Smooth muscle cell (in vitro differentiated cells): Measurements from ENCODE around the gene MLYCD. TPM values are rescaled to one million over a fixed set of nuclear protein-coding genes. Genes with fewer than 3 reads are reported as not detected.

Experiments used
- DNase-seq: peaks from one replicate; lab custom pipeline; 2025; ENCODE audit not compliant: unreplicated experiment; lab: John Stamatoyannopoulos, UW
- H2AFZ ChIP-seq: fragments of 200-600 bp; sonication (generic); 2 replicates; pipeline ENCODE4 v1.6.0; 2016; ENCODE audit warnings: antibody characterized with exemption, low read depth, mild to moderate bottlenecking
- H3F3A ChIP-seq: fragments of 200-600 bp; sonication (generic); 2 replicates; pipeline ENCODE4 v1.6.0; 2017; ENCODE audit warnings: antibody characterized with exemption, low read depth
- H3K27ac ChIP-seq: fragments of 200-600 bp; sonication (generic); 2 replicates; pipeline ENCODE4 v1.5.1; 2016; ENCODE audit warnings: low read depth, mild to moderate bottlenecking
- H3K27me3 ChIP-seq: fragments of 200-600 bp; sonication (generic); 2 replicates; pipeline ENCODE4 v1.6.1; 2016; ENCODE audit warnings: low read depth, mild to moderate bottlenecking
- H3K36me3 ChIP-seq: fragments of 200-600 bp; sonication (generic); 2 replicates; pipeline ENCODE4 v1.5.1; 2016; ENCODE audit warnings: low read depth
- H3K4me1 ChIP-seq: fragments of 200-600 bp; sonication (generic); 2 replicates; pipeline ENCODE4 v1.5.1; 2016; ENCODE audit warnings: low read depth
- H3K4me2 ChIP-seq: fragments of 200-600 bp; sonication (generic); 2 replicates; pipeline ENCODE4 v1.6.0; 2016; ENCODE audit warnings: mild to moderate bottlenecking
- H3K4me3 ChIP-seq: fragments of 200-600 bp; sonication (generic); 2 replicates; pipeline ENCODE4 v1.5.1; 2016; ENCODE audit warnings: mild to moderate bottlenecking
- H3K79me2 ChIP-seq: fragments of 200-600 bp; sonication (generic); 2 replicates; pipeline ENCODE4 v1.6.0; 2016; ENCODE audit warnings: low read depth, mild to moderate bottlenecking
- H3K9ac ChIP-seq: fragments of 200-600 bp; sonication (generic); 2 replicates; pipeline ENCODE4 v1.6.0; 2016; ENCODE audit warnings: low read depth
- H3K9me3 ChIP-seq: fragments of 200-600 bp; sonication (generic); replicated peaks from 2 replicates; pipeline ENCODE4 v1.5.1; 2016; ENCODE audit warnings: low read depth
- H4K20me1 ChIP-seq: fragments of 200-600 bp; sonication (generic); 2 replicates; pipeline ENCODE4 v1.6.0; 2016; ENCODE audit warnings: low read depth
- WGBS: methylation state at CpG from one replicate; pipeline ENCODE4 v1.1.7; 2016; ENCODE audit warnings: low lambda C conversion rate; 5-methylcytosine and 5-hydroxymethylcytosine counted together
- polyA plus RNA-seq: library from polyadenylated mRNA; unstranded; fragments of >200 nt; fragmentation: Nextera tagmentation; extraction: Ambion mirVana; gene quantifications from 2 replicates; pipeline ENCODE4 v1.2.1, GENCODE V29; 2016
- total RNA-seq: library from RNA; depleted of rRNA; stranded (reverse); fragments of >200 nt; gene quantifications from 2 replicates; pipeline ENCODE4 v1.2.3, GENCODE V29; 2014
- TF ChIP-seq, protein P1 (sequence below): fragments of 200-600 bp; sonication (generic); IDR thresholded peaks from 2 replicates; pipeline ENCODE4 v1.5.1; 2017; ENCODE audit warnings: borderline replicate concordance, mild to moderate bottlenecking, antibody characterized with exemption; ENCODE audit not compliant: insufficient read depth, poor library complexity, severe bottlenecking

Gene MLYCD
- total and polyA plus RNA-seq, 2 experiments from 2014 or later: 1.2 to 1.6 TPM

GRCh38 chr16:83966153-83966696, 67.3 kb downstream of the MLYCD start:
- Histone ChIP-seq H3K36me3 (no peaks in the 10 kb centered on the region), H2AFZ (no peak overlapping the region), H3K4me2 (no peak overlapping the region), H3K9me3 (no peaks in the 10 kb centered on the region), H4K20me1 (no peaks in the 10 kb centered on the region), H3K27me3 (peaks cover 12% of the 10 kb centered on the region), H3K4me3 (no peak overlapping the region), H3F3A (no peaks in the 10 kb centered on the region), H3K79me2 (no peaks in the 10 kb centered on the region), H3K9ac (no peak overlapping the region), H3K27ac (no peak overlapping the region), H3K4me1 (no peaks in the 10 kb centered on the region)
- TF ChIP-seq, protein P1, sequence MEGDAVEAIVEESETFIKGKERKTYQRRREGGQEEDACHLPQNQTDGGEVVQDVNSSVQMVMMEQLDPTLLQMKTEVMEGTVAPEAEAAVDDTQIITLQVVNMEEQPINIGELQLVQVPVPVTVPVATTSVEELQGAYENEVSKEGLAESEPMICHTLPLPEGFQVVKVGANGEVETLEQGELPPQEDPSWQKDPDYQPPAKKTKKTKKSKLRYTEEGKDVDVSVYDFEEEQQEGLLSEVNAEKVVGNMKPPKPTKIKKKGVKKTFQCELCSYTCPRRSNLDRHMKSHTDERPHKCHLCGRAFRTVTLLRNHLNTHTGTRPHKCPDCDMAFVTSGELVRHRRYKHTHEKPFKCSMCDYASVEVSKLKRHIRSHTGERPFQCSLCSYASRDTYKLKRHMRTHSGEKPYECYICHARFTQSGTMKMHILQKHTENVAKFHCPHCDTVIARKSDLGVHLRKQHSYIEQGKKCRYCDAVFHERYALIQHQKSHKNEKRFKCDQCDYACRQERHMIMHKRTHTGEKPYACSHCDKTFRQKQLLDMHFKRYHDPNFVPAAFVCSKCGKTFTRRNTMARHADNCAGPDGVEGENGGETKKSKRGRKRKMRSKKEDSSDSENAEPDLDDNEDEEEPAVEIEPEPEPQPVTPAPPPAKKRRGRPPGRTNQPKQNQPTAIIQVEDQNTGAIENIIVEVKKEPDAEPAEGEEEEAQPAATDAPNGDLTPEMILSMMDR: no peak
- no peak for DNase-seq
- 98% methylated on average over 8 of the region's 13 CpGs for WGBS

DNA sequence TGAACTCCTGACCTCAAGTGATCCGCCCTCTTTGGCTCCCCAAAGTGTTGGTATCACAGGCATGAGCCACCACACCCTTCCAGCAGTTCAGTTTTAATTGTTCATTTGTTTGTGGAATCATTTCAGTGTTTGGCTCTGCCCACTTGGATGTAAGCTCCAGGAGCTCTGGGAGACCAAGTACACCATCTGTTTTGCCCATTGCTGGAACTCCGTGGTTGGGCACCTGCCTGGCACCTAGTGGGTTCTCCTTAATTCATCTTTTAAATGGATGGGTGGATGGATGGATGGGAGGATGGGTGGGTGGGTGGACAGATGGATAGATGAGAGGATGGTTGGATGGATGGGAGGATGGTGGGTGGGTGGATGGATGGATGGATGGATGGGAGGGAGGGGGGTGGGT, 68.2 kb downstream of the MLYCD start:
- 94% methylated on average over 2 of the region's 2 CpGs for WGBS
- Histone ChIP-seq H3K79me2 (no peaks in the 10 kb centered on the region), H3K9ac (no peak overlapping the region)

GRCh38 chr16:83967838-83968305, 69.0 kb downstream of the MLYCD start, which contains the start of gene NECAB2:
NECAB2 (plus strand) TSS chr16:83968244; CDS start chr16:83968649, 405 bp downstream.
- Histone ChIP-seq H2AFZ (no peak within 1 kb of the TSS), H3K27me3 (peaks cover 12% of the 10 kb centered on the region), H3F3A (no peaks in the 10 kb centered on the region), H4K20me1 (no peaks in the 10 kb centered on the region), H3K4me3 (peak within 1 kb of the TSS; percentile 45), H3K4me1 (no peaks in the 10 kb centered on the region), H3K4me2 (peak within 1 kb of the TSS; percentile 85), H3K9ac (no peak within 1 kb of the TSS), H3K9me3 (no peaks in the 10 kb centered on the region), H3K36me3 (no peaks in the 10 kb centered on the region), H3K27ac (no peak within 1 kb of the TSS), H3K79me2 (no peaks in the 10 kb centered on the region)
- TF ChIP-seq, protein P1: peak; percentile 83
- no peak for DNase-seq
- 38% methylated on average over 11 of the region's 35 CpGs for WGBS

More for the DNA sequence above, 68.2 kb downstream of the MLYCD start:
- no peaks in the 10 kb centered on the region for H3K9me3 ChIP-seq
- H3K4me2 ChIP-seq: no peak overlapping the region
- DNase-seq: no peak
- H3K27me3 ChIP-seq: peaks cover 12% of the 10 kb centered on the region
- TF ChIP-seq, protein P1: no peak
- no peak overlapping the region for H3K27ac ChIP-seq
- H3K36me3 ChIP-seq: no peaks in the 10 kb centered on the region
- H3K4me3 ChIP-seq: no peak overlapping the region
- no peaks in the 10 kb centered on the region for H3F3A ChIP-seq
- no peaks in the 10 kb centered on the region for H3K4me1 ChIP-seq
- H4K20me1 ChIP-seq: no peaks in the 10 kb centered on the region
- H2AFZ ChIP-seq: no peak overlapping the region
